ENCODE results near the gene GARIN5B. TPM values are rescaled to one million over a fixed set of nuclear protein-coding genes. Genes with fewer than 3 reads are reported as not detected.

GARIN5B gene
- total and polyA plus RNA-seq, 2 of the 8 experiments (the other 6 are each of a cell fraction or from before 2014, with no cell fraction given), result 0.03 TPM; not detected in 1

- Histone ChIP-seq H3K4ac (replicated peaks; ENCODE audit: insufficient read length, low read depth, low read length) (no peak overlapping the region), H3K4me2 (ENCODE audit: insufficient read depth in 1 of 2, low read depth in 2 of 2, low read length in 2 of 2) (peak overlapping the region; percentile 88 to 99), H3K4me1 (replicated peaks in 1 of 4; ENCODE audit: control insufficient read depth in 3 of 4, insufficient read depth in 4 of 4, low read length in 3 of 4) (peaks cover 0 to 20% (median 13%) of the 10 kb centered on the region in 4 experiments; a peak in 6 of 7 replicates), H3K9me3 (ENCODE audit: insufficient read depth in 2 of 2, low read depth in 1 of 2, low read length in 1 of 2) (no peaks in the 10 kb centered on the region; a peak in 1 of 4 replicates), H3K79me2 (ENCODE audit: control insufficient read depth in 1 of 2, insufficient read depth in 2 of 2, low read length in 2 of 2) (peaks cover 12 to 33% of the 10 kb centered on the region in 2 experiments), H2BK15ac (ENCODE audit: low read length) (no peak overlapping the region), H3K4me3 (ENCODE audit: extremely low read depth in 1 of 4, insufficient read depth in 2 of 4, low read depth in 3 of 4, low read length in 4 of 4) (peak overlapping the region; percentile 64 to 98 (median 80)), H3K79me1 (ENCODE audit: low read depth, low read length) (peaks cover 15% of the 10 kb centered on the region), H4K5ac (ENCODE audit: insufficient read length, low read depth, low read length) (no peak overlapping the region), H4K91ac (replicated peaks; ENCODE audit: insufficient read length, low read length) (no peak overlapping the region), H3K23ac (ENCODE audit: insufficient read length) (no peak overlapping the region), H3K36me3 (ENCODE audit: control insufficient read depth in 2 of 4, insufficient read depth in 4 of 4, low read length in 3 of 4) (peaks cover 22 to 52% (median 44%) of the 10 kb centered on the region in 4 experiments), H2AK5ac (ENCODE audit: low read depth, low read length) (no peak overlapping the region), H4K8ac (ENCODE audit: extremely low read depth, insufficient read depth, low read length) (no peak overlapping the region), H2BK120ac (replicated peaks; ENCODE audit: low read depth, low read length) (no peak overlapping the region), H3K23me2 (ENCODE audit: low read depth, low read length) (peaks cover 13% of the 10 kb centered on the region), H3K56ac (replicated peaks; ENCODE audit: insufficient read length, low read depth, low read length) (no peak overlapping the region), H3K27me3 (replicated peaks in 1 of 4; ENCODE audit: control insufficient read depth in 3 of 4, extremely low read depth in 1 of 4, insufficient read depth in 3 of 4, low read length in 3 of 4) (peaks cover 0 to 4% (median 1%) of the 10 kb centered on the region in 4 experiments; a peak in 2 of 7 replicates), H4K20me1 (replicated peaks in 1 of 2; ENCODE audit: control insufficient read depth in 1 of 2, insufficient read depth in 2 of 2, low read length in 2 of 2) (peaks cover 37 to 38% of the 10 kb centered on the region in 2 experiments), H3K14ac (ENCODE audit: insufficient read length) (no peak overlapping the region), H2BK20ac (ENCODE audit: low read length) (no peak overlapping the region), H2AFZ (ENCODE audit: low read length) (no peak overlapping the region), H2BK5ac (ENCODE audit: low read depth, low read length) (no peak overlapping the region), H3K27ac (ENCODE audit: low read depth, low read length) (no peak overlapping the region), H3K9ac (replicated peaks in 1 of 4; ENCODE audit: extremely low read depth in 1 of 4, low read depth in 3 of 4, low read length in 3 of 4) (peak overlapping the region in 1 of 4 experiments; percentile 2; a peak in 2 of 7 replicates), H3K18ac (ENCODE audit: extremely low read depth, low read length) (no peak overlapping the region), H2BK12ac (ENCODE audit: low read depth, low read length) (no peak overlapping the region)
- POLR2A ChIA-PET (ENCODE audit: partially characterized antibody), result interaction anchor here (0.6 to 34.6 kb wide), 31 partner anchors 6 to 986 kb away, joined by 3 to 874 read pairs (median 8); partner anchors contain the start of genes COX6B2, PPP6R1, RPL28 and SHISA7
- TF ChIP-seq SIN3A (conservative IDR thresholded peaks at IDR 0.05 in 1 of 2, IDR thresholded peaks at IDR 0.05 in 1 of 2; ENCODE audit: low read depth in 1 of 2, low read length in 2 of 2), result no peak
- TF ChIP-seq CREB1 (IDR thresholded peaks at IDR 0.05), result no peak
- no peak for TF ChIP-seq BACH1 (IDR thresholded peaks at IDR 0.05; ENCODE audit: low read length)
- TF ChIP-seq POLR2AphosphoS5 (IDR thresholded peaks at IDR 0.05; ENCODE audit: low read depth, low read length), result peak; percentile 40; the same call in 1 of the 2 replicates
- no peak for TF ChIP-seq RXRA (IDR thresholded peaks at IDR 0.05; ENCODE audit: insufficient read depth, low read depth, low read length)
- no peak for DNase-seq (ENCODE audit: low read depth in 1 of 2, low spot score in 2 of 2)
- CTCF ChIA-PET (ENCODE audit: partially characterized antibody), result interaction anchor here (0.8 to 2.2 kb wide), 4 partner anchors 13 to 115 kb away, joined by 3 to 8 read pairs (median 3); partner anchors contain the start of gene TMEM238
- FAIRE-seq, result no peak
- WGBS, 2 experiments (ENCODE audit: extremely low coverage in 1 of 2, insufficient coverage in 1 of 2, insufficient read length in 1 of 2, insufficient replicate concordance in 2 of 2, low coverage in 1 of 2, low lambda C conversion rate in 2 of 2, missing lambda C conversion rate in 1 of 2), result 91% methylated on average over 14 of the region's 14 CpGs; no CpG with 5 or more reads in 1 of the 2 experiments
Measured at GRCh38 chr19:55406091-55406825, 43.2 kb upstream of the GARIN5B start.

Measured in H1 (cell line).